Germinal center (tissue), 1 donor: ENCODE data around the gene OR9Q1.

Experiments
- DNase-seq: peaks from one replicate; pipeline ENCODE4 v3.0.0; 2012; ENCODE audit warnings: mixed read lengths, low spot score

OR9Q1 gene

DNA sequence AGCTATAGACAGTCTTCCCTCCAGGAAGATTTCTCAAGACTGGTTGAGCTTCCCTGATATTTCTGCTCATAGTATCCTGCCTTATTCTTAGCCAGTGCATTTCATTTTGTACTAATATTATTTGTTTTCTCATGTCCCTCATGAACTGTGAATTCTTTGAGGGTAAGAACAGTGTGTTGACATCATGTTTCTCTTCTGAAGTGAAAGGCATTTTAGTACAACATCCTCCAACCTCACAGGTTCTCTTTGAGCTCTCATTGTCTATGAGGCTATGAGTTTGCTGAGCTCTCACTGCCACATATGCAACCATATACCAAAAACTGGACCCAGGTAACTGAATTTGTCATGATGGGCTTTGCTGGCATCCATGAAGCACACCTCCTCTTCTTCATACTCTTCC, 7.0 kb downstream of the OR9Q1 start, which contains the start of gene OR6Q1:
Gene OR6Q1 (plus strand): TSS at position 301 of the 400 bp plus-strand sequence. CDS start 0 bp downstream, at position 301.
- no peak for DNase-seq

DNA sequence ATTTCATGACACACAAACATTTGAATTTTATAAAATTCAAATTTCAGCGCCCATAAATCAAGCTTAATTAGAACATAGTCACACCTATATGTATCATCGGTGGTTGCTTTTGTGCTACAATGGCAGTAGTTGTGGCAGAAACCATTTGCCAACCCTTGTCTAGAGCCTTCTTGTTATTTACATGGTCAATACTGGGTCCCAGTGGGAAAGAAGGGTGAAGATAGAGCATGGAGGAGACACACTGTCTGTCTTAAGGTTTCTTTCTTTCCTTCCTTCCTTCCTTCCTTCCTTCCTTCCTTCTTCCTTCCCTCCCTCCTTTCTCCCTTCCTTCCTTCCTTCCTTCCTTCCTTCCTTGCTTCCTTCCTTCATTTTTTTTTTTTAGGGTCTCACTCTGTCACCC, 10.8 kb downstream of the OR9Q1 start:
- DNase-seq = no peak

DNA sequence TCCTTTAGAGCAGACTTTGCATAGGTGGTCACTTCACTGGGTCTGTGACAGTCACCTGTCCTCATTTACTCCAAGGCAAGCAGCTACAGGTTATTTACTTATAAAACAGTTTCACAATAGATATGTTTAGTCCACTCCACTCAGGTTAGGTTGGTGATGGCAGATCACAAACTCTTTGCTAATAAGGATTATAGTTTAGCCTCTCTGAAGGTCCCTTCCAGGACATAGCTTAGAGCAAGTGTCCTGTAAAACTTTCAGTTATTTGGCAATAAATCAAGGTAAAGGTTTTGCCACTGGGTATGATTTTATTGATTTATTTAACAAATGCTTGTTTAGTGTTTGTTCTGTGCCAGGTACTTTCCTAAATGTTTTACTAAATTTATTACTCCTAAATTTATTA, 15.9 kb downstream of the OR9Q1 start:
- no peak for DNase-seq

- DNase-seq = no peak
Measured at GRCh38 chr11:58043379-58043778, 19.7 kb downstream of the OR9Q1 start.

- DNase-seq = no peak
Measured at GRCh38 chr11:58046231-58046630, 22.6 kb downstream of the OR9Q1 start.

GRCh38 chr11:58047818-58048217, 24.1 kb downstream of the OR9Q1 start:
- DNase-seq = no peak

DNA sequence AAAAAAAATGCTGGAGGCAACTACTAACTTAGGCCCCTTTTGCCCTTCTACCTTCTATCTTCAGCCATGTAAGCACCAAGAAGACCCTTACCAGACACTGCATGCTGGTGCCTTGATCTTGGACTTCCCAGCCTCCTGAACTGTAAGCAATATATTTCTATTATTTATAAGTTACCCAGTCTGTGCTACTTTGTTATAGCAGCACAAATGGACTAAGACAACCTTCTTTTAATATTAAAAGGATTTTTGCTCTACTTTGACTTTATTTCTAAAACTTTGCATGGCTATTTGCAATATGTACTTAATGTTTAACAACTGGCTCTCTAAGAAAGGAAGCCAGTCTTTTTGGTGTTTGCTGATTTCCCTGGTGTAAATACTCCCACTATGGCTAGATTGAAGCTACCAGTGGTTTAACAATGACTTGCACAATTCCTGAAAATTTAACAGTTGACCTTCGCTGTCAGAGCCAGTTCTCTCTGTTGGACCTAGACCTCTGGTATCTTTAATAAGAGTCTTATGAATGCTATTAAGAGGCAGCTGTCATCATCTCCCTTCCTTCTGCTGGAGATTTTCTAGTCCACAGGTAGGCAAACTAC, 32.2 kb downstream of the OR9Q1 start:
- DNase-seq = no peak

- DNase-seq = no peak
Measured at GRCh38 chr11:58057481-58057880, 33.8 kb downstream of the OR9Q1 start.

- no peak for DNase-seq
Measured at GRCh38 chr11:58058276-58059006, 34.8 kb downstream of the OR9Q1 start.

DNA sequence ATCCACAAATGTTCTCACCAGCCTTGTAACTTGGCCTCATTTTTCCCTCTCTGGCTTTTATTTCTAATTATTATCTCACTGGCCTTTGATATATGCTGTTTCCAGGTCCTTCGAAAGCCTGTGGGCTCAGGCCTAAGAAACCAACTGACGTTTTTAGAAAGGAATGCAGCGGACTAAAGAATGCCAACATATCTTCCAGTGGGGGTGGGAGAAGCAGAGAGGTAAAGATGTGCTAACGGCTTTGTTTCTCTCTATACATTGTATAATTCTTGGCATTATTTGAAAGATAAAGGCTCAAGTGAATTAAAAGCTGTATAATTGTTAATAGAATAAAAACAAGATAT, 35.3 kb downstream of the OR9Q1 start:
- DNase-seq = no peak

GRCh38 chr11:58060535-58060934, 36.9 kb downstream of the OR9Q1 start:
- no peak for DNase-seq

DNA sequence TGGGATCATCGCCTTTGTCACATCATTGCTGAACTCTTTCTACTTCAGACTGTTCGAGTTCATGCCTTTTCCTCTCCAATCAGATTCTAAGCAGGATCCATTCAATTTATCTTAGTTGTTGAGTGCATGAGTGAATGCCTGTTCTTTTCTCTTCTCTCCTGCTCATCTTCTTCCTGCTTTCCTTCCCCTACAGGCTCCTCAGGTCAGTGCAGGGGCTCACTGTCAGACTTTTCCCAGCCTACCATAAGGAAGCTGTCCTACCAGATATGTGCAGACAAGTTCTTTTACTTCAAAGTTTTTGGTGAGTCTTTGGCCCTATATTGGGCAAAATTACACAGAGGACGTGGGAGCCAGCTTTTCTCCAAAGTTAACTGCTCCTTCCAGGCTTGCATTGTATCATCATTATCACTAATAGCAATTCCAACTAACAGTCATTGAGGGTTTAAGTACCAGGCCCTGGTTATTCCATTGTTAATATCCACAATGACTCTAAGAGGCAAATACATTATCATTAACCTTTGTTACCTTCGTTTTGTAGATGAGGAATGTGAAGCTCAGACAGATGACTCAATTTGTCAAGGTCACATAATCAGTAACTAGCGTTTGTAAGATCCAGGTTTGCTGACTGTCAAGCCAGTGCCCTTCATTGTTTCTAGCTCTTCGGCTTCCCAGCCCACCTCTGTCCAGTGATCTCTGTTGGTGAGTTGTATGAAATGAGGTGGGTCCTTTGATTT, 37.4 kb downstream of the OR9Q1 start:
- DNase-seq = no peak

DNA sequence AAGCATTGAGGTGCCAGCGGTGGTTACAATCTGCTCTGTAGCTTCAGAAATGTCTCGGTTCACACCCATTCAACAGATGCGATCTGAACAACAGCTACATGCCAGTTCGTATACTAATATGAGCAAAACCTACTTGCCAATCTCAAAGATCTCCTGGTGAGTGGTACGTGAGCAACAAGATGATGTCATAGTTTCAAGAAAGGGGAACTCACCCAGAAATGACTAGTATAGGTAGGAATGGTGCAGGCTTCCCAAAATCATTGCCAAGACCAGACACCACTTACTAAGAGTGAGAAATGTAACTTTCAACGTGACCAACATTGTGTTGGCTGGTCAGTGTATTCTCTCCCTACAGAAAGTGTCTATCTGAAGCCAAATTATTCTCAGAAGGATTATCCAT, 38.1 kb downstream of the OR9Q1 start:
- DNase-seq = no peak

GRCh38 chr11:58067685-58068084, 44.0 kb downstream of the OR9Q1 start:
- DNase-seq = no peak

- no peak for DNase-seq
Measured at GRCh38 chr11:58068655-58069054, 45.0 kb downstream of the OR9Q1 start.

- DNase-seq = no peak
Measured at GRCh38 chr11:58070585-58070984, 46.9 kb downstream of the OR9Q1 start.

DNA sequence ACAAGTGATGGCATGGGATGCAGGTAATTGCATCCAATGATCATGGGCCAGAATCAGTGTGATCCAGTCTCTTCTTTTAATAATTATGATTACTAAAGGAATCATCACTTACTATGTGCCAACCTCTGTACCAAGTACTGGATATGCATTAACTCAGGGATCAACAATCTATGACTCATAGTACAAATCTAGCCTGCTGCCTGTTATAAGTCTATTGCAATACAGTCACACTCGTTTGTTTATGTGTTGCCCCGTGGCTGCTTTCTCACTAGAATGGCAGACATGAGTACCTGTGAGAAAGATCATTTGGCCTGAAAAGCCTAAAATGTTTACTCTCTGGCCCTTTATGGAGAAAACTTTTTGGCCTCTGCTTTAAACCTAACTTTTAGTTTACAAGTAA, 52.1 kb downstream of the OR9Q1 start:
- no peak for DNase-seq

DNA sequence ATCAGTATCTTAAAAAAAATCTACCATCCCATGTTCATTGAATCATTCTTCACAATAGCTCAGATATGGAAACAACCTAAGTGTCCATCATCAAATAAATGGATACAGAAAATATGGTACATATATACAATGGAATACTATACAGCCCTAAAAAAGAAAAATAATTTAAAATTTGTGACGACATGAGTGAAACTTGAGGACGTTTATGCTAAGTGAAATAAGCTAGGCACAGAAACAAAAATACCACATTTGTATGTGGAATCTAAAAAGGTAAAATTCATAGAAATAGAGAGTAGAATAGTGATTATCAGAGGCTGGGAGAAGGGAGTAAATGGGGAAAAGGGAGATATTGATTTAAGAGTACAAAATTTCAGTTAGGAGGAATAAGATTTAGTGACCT, 62.8 kb downstream of the OR9Q1 start:
- DNase-seq = no peak

- no peak for DNase-seq
Measured at GRCh38 chr11:58097437-58097836, 73.8 kb downstream of the OR9Q1 start.

GRCh38 chr11:58121096-58121495, 97.4 kb downstream of the OR9Q1 start:
- no peak for DNase-seq

- DNase-seq = no peak
Measured at GRCh38 chr11:58125469-58125868, 101.8 kb downstream of the OR9Q1 start, which contains the start of gene OR9I1. TSS of gene OR9I1 (minus strand) at chr11:58125530. CDS start at chr11:58119444, 6,086 bp downstream.

- no peak for DNase-seq
Measured at GRCh38 chr11:58127350-58127749, 103.7 kb downstream of the OR9Q1 start.
